ENCODE measurements around the gene IL1RL2. TPM values are rescaled to one million over a fixed set of nuclear protein-coding genes. Genes with fewer than 3 reads are reported as not detected.

Gene IL1RL2
- total RNA-seq, 4 donors from 2014 or later = 12.7 to 21.9 (median 18.5) TPM

GRCh38 chr2:102168026-102168771 lies 18.6 kb upstream of the IL1RL2 start:
- intact Hi-C loops (cut with DNase I; ENCODE audit: low total_unique reads) = loop anchor here (2.0 kb wide), 1 partner anchor 151 kb away; no protein-coding TSS in a partner anchor
- no peak overlapping the region for H3K4me3 ChIP-seq (ENCODE audit: low read depth, poor library complexity, severe bottlenecking)
- 94 to 96% methylated on average over 5 of the region's 5 CpGs for WGBS, 2 donors
- DNase-seq (ENCODE audit: low spot score in 2 of 2) = no peak
- TF ChIP-seq POLR2A (IDR thresholded peaks at IDR 0.05) = no peak
- TF ChIP-seq, protein P1, sequence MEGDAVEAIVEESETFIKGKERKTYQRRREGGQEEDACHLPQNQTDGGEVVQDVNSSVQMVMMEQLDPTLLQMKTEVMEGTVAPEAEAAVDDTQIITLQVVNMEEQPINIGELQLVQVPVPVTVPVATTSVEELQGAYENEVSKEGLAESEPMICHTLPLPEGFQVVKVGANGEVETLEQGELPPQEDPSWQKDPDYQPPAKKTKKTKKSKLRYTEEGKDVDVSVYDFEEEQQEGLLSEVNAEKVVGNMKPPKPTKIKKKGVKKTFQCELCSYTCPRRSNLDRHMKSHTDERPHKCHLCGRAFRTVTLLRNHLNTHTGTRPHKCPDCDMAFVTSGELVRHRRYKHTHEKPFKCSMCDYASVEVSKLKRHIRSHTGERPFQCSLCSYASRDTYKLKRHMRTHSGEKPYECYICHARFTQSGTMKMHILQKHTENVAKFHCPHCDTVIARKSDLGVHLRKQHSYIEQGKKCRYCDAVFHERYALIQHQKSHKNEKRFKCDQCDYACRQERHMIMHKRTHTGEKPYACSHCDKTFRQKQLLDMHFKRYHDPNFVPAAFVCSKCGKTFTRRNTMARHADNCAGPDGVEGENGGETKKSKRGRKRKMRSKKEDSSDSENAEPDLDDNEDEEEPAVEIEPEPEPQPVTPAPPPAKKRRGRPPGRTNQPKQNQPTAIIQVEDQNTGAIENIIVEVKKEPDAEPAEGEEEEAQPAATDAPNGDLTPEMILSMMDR (IDR thresholded peaks at IDR 0.05) = no peak

- no peak for DNase-seq (ENCODE audit: low spot score in 2 of 2)
- H3K4me3 ChIP-seq (ENCODE audit: low read depth, poor library complexity, severe bottlenecking) = no peak overlapping the region
- 91 to 93% methylated on average over 5 of the region's 5 CpGs for WGBS, 2 donors
- TF ChIP-seq, protein P1 (IDR thresholded peaks at IDR 0.05) = no peak
- TF ChIP-seq POLR2A (IDR thresholded peaks at IDR 0.05) = no peak
- intact Hi-C loops (cut with DNase I; ENCODE audit: low total_unique reads) = loop anchor here (10.0 kb wide), 1 partner anchor 297 kb away; no protein-coding TSS in a partner anchor
Observed at GRCh38 chr2:102171946-102172345, 14.9 kb upstream of the IL1RL2 start.

DNA sequence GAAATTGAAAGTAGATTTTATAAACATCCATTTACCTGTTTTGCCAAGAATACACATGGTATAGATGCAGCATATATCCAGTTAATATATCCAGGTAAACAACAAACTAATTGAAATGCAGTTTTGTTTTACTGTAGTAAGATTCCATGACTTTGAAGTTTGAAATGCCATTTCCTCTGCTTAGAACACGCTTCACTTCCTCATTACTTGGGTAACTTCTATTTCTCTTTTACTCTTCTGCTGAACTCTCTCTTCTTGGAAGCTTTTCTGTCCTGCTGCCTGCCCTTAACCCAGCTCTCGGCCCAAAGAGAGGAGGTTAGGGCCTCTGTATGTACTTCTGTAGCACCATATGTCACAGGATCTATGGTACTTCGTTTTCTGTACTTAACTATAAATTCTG lies 14.1 kb upstream of the IL1RL2 start:
- intact Hi-C loops (cut with DNase I; ENCODE audit: low total_unique reads) = loop anchor here (10.0 kb wide), 1 partner anchor 298 kb away; no protein-coding TSS in a partner anchor
- H3K4me3 ChIP-seq (ENCODE audit: low read depth, poor library complexity, severe bottlenecking) = no peak overlapping the region
- no peak for TF ChIP-seq POLR2A (IDR thresholded peaks at IDR 0.05)
- TF ChIP-seq, protein P1 (IDR thresholded peaks at IDR 0.05) = no peak
- no peak for DNase-seq (ENCODE audit: low spot score in 2 of 2)
- WGBS, 2 donors = 84 to 85% methylated on average over 3 of the region's 3 CpGs

DNA sequence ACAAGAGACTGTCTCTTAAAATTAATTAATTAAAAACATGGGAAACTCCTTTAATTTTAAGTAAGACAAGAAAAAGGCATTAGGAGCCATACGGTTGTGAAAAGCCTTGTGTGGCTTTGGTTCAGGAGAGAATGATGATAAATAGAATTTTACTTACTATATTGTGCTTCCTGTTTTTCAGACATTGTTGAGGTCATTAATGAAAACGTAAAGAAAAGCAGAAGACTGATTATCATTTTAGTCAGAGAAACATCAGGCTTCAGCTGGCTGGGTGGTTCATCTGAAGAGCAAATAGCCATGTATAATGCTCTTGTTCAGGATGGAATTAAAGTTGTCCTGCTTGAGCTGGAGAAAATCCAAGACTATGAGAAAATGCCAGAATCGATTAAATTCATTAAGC lies 10.7 kb upstream of the IL1RL2 start:
- no peak overlapping the region for H3K4me3 ChIP-seq (ENCODE audit: low read depth, poor library complexity, severe bottlenecking)
- TF ChIP-seq POLR2A (IDR thresholded peaks at IDR 0.05) = no peak
- TF ChIP-seq, protein P1 (IDR thresholded peaks at IDR 0.05) = no peak
- intact Hi-C loops (cut with DNase I; ENCODE audit: low total_unique reads) = loop anchor here (10.0 kb wide), 1 partner anchor 301 kb away; no protein-coding TSS in a partner anchor
- WGBS, 2 donors = 89 to 95% methylated on average over 3 of the region's 3 CpGs
- no peak for DNase-seq (ENCODE audit: low spot score in 2 of 2)

- 80 to 93% methylated on average over 7 of the region's 7 CpGs for WGBS, 2 donors
- no peak overlapping the region for H3K4me3 ChIP-seq (ENCODE audit: low read depth, poor library complexity, severe bottlenecking)
- no peak for DNase-seq (ENCODE audit: low spot score in 2 of 2)
- TF ChIP-seq POLR2A (IDR thresholded peaks at IDR 0.05) = no peak
- TF ChIP-seq, protein P1 (IDR thresholded peaks at IDR 0.05) = no peak
- intact Hi-C loops (cut with DNase I; ENCODE audit: low total_unique reads) = loop anchor here (10.0 kb wide), 1 partner anchor 303 kb away; no protein-coding TSS in a partner anchor
Observed at GRCh38 chr2:102177814-102178478, 8.9 kb upstream of the IL1RL2 start.

All from lower leg skin (tissue), 4 donors.